Thyroid gland (tissue), 4 donors: Measurements from ENCODE around the gene BAZ1B.
"Not testable (repeated sequence)": the region's sequence is repeated elsewhere in the genome, so short reads cannot be mapped to it uniquely, and the experiment has no call there.

ENCODE experiments used
- CTCF ChIP-seq, 6 experiments: fragments of 200-600 bp in 3 of 6; fragments of 450-650 bp in 3 of 6; sonication (generic) in 3 of 6; IDR thresholded peaks; one replicate each; pipeline ENCODE4 v1.5.1; 2016 to 2019; ENCODE audit warnings: antibody characterized with exemption in 6 of 6, mild to moderate bottlenecking in 2 of 6, inconsistent platforms in 1 of 6, moderate library complexity in 1 of 6
- POLR2A ChIP-seq, 2 donors: fragments of 450-650 bp; IDR thresholded peaks; one replicate each; pipeline ENCODE4 v1.6.1; 2017; ENCODE audit warnings: antibody characterized with exemption in 2 of 2, mild to moderate bottlenecking in 2 of 2, moderate library complexity in 1 of 2

GRCh38 chr7:73404860-73405259, 117.2 kb downstream of the BAZ1B start:
- TF ChIP-seq CTCF, POLR2A (IDR thresholded peaks at IDR 0.05): not testable (repeated sequence)
